NCI-H1930 (cell line): Measurements from ENCODE around the gene TRIP13.
"Not testable (repeated sequence)": the region's sequence is repeated elsewhere in the genome, so short reads cannot be mapped to it uniquely, and the experiment has no call there.

Source experiments
- DNase-seq, 2 experiments: peaks; one replicate each; lab custom pipeline; 2025; lab: John Stamatoyannopoulos, UW

Gene TRIP13

DNA sequence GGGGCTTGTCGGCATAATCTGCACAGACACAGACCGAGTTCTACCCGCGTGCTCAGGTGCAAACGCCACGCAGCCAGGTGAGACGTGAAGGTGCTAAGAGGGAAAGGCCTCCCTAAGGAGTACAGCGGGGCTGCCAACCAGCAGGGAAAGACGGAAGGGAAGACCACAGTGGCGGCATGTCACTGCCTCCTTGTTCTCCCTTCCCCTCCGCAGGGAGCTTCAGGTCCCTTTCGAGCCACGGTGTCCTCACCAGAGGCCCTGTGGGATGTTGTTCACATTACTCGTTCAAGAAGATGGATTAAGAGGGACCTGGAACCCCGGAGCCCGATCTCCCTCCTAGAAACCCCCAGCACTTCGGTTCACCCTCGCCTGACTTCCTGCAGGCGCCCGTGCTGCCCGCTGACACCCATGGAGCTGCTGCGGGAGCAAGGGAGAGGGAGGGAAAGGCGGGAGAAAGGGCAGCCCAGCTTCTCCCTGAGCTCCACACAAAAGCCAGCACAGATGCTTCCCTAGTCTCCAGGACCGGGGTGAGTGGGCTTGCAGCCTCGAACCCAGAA, 769 bp upstream of the TRIP13 start:
- DNase-seq: no peak

DNA sequence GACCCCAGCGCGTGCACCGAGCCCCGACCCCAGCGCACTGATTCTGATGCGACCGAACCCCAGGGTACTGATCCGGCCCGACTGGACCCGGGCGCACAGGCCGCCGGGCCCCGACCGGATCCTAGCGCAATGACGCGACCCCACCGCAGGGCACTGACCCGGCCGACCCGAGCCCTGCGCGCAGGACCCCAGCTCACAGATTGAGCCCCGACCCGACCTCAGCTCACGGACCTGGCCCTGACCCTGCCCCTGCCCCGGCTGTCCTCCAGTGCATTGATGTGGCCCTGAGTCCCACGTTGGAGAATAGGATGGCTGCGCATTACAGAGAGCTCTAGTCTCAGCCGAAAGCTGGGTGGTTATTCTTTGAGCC, 438 bp downstream of the TRIP13 start:
- DNase-seq: no peak

DNA sequence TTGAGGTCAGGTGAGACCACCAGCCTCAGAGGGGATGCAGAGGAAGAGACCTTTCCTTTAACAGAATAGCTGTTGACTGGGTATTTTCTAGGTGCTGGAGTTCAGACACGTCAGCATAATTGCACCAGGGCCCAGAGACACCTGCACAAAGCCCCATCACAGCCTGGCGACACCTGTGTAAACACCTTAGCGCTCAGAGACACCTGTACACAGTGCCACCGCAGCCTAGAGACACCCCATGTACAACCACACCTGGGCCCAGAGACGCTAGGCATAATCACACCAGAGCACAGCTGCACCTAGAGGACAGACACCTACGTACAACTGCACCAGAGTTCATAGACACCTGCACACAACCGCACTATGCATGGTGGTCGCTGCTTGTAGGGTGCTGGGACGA, 1.0 kb downstream of the TRIP13 start:
- no peak for DNase-seq

DNA sequence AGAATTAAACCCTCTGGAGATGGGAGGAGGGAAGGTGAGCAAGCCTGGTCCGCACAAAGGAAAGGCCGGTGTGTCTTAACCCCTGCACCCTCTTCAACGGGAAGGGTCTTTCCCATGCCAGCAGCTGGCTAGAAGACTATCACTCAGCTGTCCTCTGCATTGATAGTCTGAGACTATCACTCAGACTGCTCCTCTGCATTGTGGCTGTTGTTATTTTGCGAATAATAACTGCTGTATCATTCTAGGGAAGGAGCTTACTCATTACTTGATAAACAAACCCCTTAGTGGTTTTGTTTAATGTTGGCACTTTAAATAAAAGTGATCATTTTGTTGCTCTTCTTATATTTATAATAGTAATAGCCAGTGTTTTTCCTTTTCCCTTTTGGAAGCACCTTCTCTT, 8.1 kb downstream of the TRIP13 start:
- DNase-seq: no peak

DNA sequence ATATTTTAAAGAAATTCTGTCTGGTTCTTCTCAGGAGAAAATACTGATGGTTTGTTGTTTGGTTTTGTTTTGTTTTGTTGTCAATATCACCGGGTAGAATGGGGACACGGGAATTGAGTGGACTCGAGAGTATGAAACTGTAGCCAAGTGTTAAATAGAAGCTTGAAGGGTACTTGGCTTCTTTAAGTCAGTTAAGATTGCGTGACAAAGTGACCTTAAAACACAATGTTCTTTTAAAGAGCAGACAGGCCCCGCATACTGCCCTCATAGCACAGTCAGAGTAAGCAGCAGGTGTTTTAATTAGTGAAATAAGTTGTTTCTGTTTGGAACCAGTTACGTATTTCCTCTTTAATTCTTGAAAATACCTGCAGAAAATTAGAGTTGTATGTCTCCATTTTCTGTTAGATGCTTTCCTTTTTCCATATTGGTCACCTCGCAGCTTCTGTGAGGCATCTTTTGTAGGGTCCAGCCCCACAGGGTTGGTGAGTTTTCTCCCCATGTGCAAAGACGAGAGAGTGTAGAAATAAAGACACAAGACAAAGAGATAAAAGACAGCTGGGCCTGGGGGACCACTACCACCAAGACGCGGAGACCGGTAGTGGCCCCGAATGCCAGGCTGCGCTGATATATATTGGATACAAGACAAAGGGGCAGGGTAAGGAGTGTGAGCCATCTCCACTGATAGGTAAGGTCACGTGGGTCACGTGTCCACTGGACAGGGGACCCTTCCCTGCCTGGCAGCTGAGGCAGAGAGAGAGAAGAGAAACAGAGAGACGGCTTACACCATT, 9.6 kb downstream of the TRIP13 start:
- no peak for DNase-seq

DNA sequence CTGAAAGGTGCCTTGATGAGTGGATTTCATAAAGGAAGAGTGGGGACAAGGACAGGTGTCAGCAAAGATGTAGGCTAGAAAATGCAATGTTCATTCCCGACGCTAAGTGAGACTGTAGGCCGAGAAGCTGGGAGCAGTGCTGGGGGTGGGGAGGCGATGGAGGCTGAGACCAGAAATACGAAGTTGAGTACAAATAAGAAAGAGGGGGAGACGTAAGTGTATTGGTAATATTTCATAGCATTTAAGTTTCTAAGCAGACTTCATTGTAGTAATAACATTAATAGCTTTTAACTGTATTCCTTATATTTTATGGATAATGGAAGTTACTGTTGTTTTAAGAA, 11.0 kb downstream of the TRIP13 start:
- no peak for DNase-seq

DNA sequence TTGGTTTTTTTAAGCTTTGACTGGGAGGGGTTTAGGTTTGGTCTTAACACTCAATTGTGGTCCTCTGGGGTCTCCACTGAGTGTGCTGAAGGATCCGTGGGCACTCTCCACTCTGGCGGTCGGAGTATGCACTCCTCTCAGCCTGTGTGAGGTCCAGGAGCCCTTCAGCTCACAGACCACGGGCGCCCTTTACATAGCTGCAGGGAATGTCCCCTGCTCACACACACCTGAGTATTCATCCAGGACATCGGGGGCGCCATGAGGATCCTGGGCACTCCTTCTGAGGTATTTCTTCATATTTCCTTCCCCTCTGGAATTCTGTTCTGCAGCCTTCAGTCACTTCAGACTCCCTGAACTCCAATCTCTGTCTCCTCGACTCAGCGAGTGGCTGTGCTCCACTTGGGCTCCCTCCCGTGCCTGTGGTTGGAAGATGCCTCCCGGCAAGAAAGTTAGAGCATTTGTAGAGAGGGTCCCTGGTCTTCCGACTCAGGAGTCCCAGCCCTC, 12.5 kb downstream of the TRIP13 start:
- DNase-seq: no peak

DNA sequence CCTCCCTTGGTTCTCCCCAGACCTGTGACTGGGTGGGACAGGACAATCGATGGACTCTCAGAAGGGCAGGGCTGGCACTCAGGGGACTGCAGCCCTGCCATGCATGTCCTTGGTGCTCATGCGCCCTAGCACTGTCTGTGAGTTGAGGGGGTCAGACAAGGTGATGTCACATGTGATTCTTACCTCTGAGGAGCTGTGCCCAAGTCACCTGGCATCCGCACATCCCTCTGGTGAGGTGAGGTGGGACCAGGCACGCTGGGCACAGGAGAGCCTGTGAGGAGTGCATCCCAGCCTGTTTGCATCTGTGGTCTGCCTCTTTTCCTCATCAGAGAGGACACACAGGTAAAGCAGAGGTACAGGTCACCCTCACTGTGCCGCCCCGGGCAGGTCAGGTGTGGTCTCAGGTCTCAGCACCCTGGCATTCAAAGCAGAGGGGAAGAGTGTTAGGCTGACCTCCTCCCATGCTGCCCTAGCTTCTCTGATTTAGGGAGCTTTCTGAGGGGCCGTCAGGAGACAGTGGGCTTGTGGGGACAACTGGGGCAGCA, 14.8 kb downstream of the TRIP13 start:
- no peak for DNase-seq

DNA sequence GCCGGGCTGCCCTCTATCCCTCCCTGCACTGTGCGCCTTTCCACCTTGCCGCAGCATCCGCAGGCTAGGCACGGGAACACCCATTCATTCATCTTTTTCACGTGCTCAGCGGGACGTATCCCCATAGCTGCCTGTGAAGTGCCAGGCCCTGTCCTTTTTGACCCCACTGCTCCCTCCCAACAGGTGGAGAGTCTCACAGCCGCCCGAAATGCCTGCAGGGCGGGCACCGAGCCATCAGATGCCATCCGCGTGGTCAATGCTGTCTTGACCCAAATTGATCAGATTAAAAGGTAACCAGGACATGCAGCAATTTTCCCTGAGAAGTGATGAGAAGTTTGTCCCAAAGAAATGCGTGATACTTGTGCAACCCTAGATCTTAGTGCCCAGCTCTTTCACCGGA, 15.5 kb downstream of the TRIP13 start:
- no peak for DNase-seq

DNA sequence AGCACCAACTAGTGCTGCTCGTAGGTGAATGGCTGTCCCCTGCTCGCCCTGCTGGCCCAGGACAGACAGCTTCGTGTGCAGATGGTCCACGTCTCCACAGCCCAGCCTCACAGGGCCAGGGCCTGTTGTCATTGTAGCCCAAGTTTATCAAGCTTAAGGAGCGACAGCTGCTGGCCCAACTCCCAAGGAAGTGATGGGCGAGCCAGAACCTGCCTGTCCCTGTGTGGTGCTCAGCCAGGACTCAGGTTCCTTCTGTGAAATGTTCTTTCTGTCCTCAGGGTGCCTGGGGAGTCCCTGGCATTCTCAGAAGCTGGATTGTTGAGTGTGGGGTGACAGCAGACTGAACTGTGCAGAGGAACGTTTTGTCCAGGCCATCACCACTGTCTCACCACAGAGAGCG, 16.4 kb downstream of the TRIP13 start:
- DNase-seq: no peak

DNA sequence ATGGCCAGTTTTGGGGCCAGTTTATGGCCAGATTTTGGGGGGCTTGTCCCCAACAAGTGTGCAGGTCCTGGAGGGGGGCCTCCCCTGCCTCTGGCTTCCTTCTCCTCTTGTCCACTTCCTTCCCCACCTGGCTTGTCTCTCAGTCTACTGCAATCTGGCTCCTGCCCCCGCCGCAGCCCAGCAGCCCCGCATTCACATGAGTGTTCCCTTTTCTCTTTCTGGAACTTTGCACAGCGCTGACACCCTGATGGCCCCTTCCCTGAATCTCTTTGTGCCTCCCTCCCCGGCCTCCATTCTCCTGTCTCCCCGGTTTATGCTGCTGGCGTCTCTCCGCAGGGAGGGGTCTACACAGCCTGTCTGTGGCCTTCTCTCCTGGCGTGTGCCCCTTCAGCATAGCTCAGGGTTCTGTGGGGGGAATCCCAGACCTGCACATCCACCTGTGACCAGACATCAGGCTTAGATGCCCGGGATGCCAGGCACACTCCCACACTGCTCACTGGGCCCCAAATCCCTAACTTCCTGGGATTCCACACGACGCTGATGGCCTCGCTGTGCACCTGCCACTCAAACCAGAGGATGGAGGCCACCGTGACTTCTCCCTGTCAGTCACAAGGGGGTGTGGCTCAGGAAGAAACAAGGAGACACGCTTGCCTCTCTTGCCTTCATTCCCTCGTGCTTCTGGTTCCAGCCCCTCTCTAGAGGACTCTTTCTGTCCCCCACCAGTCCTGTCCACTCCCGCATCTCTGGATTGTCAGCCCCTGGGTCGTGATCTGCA, 17.5 kb downstream of the TRIP13 start:
- no peak for DNase-seq

DNA sequence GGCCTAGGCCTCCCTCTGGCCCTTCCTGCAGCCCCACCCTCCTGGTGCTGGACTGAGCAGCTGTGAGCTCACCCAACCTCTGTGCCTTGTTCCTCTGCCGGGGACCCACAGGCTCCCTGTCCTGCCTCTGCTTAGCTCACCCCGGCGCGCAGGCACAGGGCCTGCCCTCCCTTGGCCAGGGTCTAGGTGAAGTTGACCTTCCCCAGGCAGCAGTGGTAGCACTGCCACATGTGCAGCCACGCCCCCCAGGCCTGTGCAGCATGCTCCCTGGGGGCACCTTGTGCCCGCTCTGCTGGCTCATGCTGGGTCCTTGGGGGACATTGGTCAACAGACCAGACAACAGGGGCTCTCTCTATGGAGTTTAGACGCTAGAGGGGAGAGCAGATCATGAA, 18.1 kb downstream of the TRIP13 start:
- no peak for DNase-seq

DNA sequence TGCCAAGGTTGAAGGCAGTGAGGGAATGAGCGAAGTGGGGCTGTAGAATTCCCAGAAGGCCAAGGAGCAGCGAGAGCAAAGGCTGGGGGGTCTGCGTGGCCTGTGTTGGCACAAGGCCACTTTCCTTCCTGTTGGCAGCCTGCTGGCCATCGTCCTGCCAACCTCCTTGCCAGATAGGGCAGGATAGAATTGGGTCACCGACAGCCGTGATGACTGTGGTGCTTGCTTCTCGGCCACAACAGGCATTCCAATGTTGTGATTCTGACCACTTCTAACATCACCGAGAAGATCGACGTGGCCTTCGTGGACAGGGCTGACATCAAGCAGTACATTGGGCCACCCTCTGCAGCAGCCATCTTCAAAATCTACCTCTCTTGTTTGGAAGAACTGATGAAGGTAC, 18.9 kb downstream of the TRIP13 start:
- DNase-seq: no peak

DNA sequence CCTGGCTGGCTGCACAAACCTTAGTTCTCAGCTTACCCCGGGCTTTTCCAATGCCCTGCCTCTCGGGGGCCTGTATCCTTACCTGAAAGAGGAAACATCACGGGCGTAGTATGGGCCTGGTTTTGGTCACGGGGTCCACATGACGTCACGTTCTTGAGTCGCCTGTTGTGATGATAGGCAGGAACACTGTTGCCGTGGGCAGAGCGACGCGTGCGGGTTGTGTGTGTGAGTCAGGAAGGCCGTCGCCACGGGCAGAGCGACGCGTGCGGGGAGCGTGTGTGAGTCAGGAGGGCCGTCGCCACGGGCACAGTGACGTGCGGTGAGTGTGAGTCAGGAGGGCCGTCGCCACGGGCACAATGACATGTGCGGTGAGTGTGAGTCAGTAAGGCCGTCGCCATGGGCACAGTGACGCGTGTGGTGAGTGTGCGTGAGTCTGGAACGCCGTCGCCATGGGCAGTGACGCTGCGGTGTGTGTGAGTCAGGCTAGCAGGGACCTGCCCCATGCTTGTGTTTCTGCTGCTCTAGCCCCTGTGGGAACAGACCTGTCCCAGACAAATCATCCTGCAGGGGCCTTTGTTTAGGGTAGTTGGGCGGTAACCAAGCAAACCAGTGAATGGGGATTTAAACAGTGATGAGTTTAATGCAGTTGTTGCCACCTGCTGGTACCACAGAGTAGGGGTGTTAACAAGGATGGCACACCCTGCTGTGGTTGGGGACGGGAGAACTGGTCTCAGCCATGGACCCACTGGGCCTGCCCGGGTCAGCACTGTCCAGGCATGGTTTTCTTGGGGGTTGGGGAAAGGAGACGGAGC, 19.8 kb downstream of the TRIP13 start:
- no peak for DNase-seq

DNA sequence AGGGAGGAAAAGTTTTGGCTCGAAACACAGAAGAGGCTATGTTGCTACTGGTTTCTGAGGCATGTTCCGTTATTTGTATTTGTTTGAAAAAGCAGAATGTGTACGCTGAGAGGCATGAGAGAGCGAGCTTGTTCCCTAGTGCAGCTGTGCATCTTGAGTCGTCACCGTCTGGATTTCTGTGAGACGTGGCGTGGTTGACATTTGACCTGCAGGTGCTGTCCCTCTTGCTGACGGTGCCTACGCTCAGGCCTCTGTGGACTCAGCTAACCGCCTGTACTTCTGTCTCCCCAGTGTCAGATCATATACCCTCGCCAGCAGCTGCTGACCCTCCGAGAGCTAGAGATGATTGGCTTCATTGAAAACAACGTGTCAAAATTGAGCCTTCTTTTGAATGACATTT, 21.5 kb downstream of the TRIP13 start:
- DNase-seq: no peak

DNA sequence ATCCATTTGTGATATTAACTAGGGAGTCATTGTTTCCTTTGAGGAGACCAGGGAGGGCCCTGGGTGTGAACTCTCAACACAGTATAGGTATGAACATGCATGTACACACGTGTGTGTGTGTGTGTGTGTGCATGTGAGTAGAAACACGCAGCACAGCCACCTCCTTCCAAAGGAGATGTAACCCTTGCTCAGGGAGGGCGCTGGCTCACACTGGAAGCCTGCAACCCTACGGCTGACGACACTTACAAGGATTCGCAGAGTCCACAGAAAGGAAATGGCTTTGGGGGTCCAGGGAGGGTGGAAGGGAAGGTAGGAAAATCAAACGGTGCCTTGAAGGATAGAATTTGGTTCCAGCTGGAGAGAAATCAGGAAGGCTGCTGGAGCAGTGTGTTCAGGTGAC, 21.9 kb downstream of the TRIP13 start:
- DNase-seq: no peak

DNA sequence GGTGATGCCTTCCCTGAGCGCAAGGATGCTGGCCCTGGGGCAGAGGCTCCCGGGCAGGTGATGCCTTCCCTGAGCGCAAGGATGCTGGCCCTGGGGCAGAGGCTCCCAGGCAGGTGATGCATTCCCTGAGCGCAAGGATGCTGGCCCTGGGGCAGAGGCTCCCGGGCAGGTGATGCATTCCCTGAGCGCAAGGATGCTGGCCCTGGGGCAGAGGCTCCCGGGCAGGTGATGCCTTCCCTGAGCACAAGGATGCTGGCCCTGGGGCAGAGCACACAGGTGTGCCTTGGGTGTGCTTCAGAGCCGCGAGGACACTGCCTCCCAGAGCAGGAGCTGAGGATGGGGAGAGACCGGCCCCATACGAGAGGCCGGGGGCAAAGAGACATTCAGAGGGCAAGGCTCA, 22.7 kb downstream of the TRIP13 start:
- not testable (repeated sequence) for DNase-seq

DNA sequence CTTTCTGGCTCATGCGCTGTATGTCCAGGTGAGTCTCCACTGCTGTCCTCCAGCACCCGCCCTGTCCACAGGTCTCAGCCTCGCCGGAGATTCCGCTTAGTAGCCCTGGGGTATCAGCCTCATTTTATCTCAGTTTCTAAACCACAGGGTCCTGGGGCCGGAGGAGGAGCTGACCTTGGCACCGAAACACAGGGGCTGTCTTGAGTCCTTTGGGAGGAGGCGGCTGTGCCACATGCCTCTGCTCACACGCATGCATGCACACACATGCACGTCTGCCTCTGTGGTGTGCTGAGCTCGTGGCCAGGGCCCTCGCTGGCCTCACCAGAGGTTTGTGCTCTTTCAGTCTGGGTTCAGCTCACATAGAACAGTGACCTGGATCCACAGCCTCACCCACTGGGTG, 23.3 kb downstream of the TRIP13 start:
- no peak for DNase-seq

DNA sequence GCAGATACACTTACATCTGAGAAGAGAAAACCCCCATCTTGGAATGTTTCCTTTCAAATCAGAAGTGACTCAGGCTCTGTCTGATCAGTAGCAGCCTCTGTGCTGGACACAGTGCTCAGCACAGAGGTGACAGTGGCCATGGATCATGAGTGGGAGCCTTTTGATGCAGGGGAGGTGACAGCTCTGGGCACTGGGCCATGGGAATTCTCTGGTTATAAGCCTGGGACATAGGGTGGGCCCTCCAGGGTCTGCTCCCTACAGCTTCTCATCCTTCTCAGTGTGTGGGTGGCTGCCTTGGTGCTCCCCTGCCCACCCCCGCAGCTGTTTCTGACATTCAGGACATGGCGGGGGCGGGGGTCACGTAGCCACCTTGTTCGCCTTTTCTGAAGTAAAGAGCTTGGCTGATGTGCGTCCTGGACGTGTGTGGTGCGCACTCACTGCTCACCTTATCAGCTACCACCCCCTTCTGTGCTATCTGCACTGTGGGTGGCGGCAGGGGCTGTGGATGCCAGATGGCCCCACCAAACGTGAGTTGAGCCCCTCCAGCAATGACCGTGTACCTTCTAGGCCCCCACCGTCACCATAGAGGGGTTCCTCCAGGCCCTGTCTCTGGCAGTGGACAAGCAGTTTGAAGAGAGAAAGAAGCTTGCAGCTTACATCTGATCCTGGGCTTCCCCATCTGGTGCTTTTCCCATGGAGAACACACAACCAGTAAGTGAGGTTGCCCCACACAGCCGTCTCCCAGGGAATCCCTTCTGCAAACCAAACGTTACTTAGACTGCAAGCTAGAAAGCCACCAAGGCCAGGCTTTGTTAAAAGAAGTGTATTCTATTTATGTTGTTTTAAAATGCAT, 24.0 kb downstream of the TRIP13 start:
- DNase-seq: no peak

DNA sequence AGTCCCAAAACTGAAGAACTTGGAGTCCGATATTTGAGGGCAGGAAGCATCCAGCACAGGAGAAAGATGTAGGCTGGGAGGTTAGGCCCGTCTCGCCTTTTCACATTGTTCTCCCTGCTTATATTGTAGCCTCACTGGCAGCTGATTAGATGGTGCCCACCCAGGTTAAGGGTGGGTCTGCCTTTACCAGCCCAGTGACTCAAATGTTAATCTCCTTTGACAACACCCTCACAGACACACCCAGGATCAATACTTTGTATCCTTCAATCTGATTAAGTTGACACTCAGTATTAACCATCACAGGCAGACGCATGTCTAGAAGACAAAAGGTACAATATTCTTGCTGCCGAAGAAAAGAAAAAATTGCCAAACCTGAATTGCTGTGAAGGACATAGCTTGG, 26.0 kb downstream of the TRIP13 start:
- not testable (repeated sequence) for DNase-seq

DNA sequence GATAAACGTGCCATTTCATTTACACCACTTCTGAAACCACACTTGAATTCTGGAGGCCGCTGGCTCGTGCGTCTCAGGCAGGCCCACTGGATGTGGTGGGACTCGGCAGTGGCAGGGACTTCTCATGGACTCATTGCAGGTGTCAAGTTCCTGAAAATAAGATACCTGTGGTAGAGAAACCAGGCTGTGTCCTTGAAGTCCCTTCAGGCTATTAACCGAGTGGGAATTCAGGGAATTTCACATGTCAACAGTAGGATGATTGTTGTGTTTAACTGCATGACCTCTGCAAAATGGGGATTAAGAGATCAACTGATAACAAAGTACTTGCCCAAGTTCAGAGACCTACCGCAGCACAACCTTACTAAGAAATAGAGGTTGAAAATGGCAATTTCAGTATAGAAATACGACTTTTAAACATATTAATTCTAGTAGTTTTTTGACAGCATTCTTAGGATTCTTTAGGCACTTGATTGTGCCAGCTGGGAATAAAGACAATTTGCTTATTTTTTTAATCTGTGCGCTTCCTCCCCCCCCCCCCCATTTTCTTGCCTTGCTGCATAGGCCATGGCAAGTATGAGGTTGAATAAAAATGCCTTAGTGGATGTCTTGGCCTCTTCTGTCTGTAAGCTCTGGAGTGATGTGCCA, 26.8 kb downstream of the TRIP13 start:
- DNase-seq: no peak
